ENCODE measurements around the gene WNT3.

DNA sequence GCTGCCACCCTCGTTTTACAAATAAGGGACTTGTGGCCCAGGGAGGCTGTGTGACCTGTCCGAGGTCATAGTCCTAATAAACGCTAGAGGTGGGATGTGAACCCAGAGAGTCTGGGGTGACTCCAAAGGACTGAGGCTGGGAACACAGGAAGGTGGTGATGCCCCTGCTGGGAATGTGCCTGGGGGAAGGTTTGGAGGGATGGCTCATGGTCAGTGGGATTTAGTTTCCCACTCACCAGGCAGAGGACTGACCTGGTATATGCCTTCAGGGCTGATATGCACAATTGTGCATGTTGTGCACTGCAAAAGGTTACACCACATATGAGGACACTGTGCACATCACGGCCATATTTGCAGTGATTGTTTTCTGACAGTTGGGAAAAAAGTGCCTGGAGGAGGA, 19.0 kb upstream of the WNT3 start:
- TF ChIP-seq, protein P1, sequence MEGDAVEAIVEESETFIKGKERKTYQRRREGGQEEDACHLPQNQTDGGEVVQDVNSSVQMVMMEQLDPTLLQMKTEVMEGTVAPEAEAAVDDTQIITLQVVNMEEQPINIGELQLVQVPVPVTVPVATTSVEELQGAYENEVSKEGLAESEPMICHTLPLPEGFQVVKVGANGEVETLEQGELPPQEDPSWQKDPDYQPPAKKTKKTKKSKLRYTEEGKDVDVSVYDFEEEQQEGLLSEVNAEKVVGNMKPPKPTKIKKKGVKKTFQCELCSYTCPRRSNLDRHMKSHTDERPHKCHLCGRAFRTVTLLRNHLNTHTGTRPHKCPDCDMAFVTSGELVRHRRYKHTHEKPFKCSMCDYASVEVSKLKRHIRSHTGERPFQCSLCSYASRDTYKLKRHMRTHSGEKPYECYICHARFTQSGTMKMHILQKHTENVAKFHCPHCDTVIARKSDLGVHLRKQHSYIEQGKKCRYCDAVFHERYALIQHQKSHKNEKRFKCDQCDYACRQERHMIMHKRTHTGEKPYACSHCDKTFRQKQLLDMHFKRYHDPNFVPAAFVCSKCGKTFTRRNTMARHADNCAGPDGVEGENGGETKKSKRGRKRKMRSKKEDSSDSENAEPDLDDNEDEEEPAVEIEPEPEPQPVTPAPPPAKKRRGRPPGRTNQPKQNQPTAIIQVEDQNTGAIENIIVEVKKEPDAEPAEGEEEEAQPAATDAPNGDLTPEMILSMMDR (conservative IDR thresholded peaks at IDR 0.05; ENCODE audit: low read depth in 2 of 2), result no peak
- no peak for TF ChIP-seq EZH2phosphoT487 (IDR thresholded peaks at IDR 0.05; ENCODE audit: unreplicated experiment)
- TF ChIP-seq POLR2AphosphoS5 (IDR thresholded peaks at IDR 0.05; ENCODE audit: low read depth), result no peak
- no peak for TF ChIP-seq EZH2 (IDR thresholded peaks at IDR 0.05; ENCODE audit: low read depth, unreplicated experiment)
- TF ChIP-seq CREB1 (CRISPR knock-in tag; IDR thresholded peaks at IDR 0.05; ENCODE audit: low read depth), result no peak
- no peak for TF ChIP-seq JUNB (IDR thresholded peaks at IDR 0.05; ENCODE audit: unreplicated experiment)
- no peak for TF ChIP-seq ZNF114 (CRISPR knock-in tag; IDR thresholded peaks at IDR 0.05)
- TF ChIP-seq, protein P2, sequence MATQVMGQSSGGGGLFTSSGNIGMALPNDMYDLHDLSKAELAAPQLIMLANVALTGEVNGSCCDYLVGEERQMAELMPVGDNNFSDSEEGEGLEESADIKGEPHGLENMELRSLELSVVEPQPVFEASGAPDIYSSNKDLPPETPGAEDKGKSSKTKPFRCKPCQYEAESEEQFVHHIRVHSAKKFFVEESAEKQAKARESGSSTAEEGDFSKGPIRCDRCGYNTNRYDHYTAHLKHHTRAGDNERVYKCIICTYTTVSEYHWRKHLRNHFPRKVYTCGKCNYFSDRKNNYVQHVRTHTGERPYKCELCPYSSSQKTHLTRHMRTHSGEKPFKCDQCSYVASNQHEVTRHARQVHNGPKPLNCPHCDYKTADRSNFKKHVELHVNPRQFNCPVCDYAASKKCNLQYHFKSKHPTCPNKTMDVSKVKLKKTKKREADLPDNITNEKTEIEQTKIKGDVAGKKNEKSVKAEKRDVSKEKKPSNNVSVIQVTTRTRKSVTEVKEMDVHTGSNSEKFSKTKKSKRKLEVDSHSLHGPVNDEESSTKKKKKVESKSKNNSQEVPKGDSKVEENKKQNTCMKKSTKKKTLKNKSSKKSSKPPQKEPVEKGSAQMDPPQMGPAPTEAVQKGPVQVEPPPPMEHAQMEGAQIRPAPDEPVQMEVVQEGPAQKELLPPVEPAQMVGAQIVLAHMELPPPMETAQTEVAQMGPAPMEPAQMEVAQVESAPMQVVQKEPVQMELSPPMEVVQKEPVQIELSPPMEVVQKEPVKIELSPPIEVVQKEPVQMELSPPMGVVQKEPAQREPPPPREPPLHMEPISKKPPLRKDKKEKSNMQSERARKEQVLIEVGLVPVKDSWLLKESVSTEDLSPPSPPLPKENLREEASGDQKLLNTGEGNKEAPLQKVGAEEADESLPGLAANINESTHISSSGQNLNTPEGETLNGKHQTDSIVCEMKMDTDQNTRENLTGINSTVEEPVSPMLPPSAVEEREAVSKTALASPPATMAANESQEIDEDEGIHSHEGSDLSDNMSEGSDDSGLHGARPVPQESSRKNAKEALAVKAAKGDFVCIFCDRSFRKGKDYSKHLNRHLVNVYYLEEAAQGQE (IDR thresholded peaks at IDR 0.05; ENCODE audit: unreplicated experiment), result no peak
- no peak for TF ChIP-seq NANOG (IDR thresholded peaks at IDR 0.05; ENCODE audit: borderline replicate concordance)
- TF ChIP-seq ZNF331 (CRISPR knock-in tag; IDR thresholded peaks at IDR 0.05; ENCODE audit: low read depth), result no peak
- TF ChIP-seq, protein P3, sequence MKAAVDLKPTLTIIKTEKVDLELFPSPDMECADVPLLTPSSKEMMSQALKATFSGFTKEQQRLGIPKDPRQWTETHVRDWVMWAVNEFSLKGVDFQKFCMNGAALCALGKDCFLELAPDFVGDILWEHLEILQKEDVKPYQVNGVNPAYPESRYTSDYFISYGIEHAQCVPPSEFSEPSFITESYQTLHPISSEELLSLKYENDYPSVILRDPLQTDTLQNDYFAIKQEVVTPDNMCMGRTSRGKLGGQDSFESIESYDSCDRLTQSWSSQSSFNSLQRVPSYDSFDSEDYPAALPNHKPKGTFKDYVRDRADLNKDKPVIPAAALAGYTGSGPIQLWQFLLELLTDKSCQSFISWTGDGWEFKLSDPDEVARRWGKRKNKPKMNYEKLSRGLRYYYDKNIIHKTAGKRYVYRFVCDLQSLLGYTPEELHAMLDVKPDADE (IDR thresholded peaks at IDR 0.05), result no peak
- TF ChIP-seq STAT1 (IDR thresholded peaks at IDR 0.05; ENCODE audit: unreplicated experiment), result no peak
